ENCODE measurements around the gene MAML3.

DNA sequence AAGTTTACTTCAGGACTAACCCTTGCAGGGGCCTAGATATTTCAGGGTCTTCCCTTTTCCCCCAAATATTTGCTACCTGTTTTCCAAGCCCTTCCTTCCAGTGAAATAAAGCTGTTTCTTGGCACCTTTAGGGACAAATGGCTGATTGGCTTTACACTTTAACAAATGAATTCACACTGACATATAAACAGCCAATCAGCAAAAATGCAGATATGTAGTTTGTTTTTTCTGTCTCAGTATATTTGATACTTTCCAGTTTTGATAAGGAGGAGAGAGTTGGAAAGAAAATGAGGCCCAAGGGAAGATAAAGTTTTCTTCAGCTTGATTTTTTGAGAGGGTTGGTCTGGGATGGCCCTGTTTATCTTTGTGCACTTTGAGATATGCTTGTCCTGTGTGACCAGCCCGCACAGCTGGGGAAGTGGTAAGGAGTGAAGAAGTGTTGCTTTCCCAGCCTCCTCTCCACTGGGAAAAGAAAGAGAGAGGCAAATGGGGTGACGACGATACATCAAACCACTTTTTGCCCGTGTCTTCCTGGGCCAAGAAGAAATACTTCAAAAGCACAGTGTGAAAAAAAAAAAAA, 420.9 kb downstream of the MAML3 start:
- TF ChIP-seq GATA3 (IDR thresholded peaks at IDR 0.05; ENCODE audit: low read depth, low read length) (no peak), GATA2 (IDR thresholded peaks at IDR 0.05; ENCODE audit: low read depth, low read length) (no peak)
